NCI-H82 (cell line): Measurements from ENCODE around the gene TMEM51.
"Not testable (repeated sequence)": the region's sequence is repeated elsewhere in the genome, so short reads cannot be mapped to it uniquely, and the experiment has no call there.

Source experiments
- DNase-seq: peaks from one replicate; lab custom pipeline; 2025; lab: John Stamatoyannopoulos, UW

The TMEM51 gene

GRCh38 chr1:15154480-15155036, 1.0 kb downstream of the TMEM51 start:
- peak; percentile 70 for DNase-seq

- no peak for DNase-seq
These were observed 1.6 kb downstream of the TMEM51 start for GRCh38 chr1:15155191-15155590.

GRCh38 chr1:15155888-15156741, 2.6 kb downstream of the TMEM51 start:
- DNase-seq = peak; percentile 94

- DNase-seq = peak; percentile 63
These were observed 3.3 kb downstream of the TMEM51 start for GRCh38 chr1:15156807-15157380.

GRCh38 chr1:15157524-15158399, 4.2 kb downstream of the TMEM51 start:
- no peak for DNase-seq

- no peak for DNase-seq
These were observed 5.1 kb downstream of the TMEM51 start for GRCh38 chr1:15158506-15159165.

GRCh38 chr1:15159166-15159555, 5.6 kb downstream of the TMEM51 start:
- DNase-seq = no peak

GRCh38 chr1:15160626-15161025, 7.1 kb downstream of the TMEM51 start:
- DNase-seq = peak; percentile 77

- DNase-seq = no peak
These were observed 13.8 kb downstream of the TMEM51 start for GRCh38 chr1:15167386-15167785.

- no peak for DNase-seq
These were observed 14.9 kb downstream of the TMEM51 start for GRCh38 chr1:15168479-15168878.

- DNase-seq = no peak
These were observed 16.5 kb downstream of the TMEM51 start for GRCh38 chr1:15170071-15170470.

GRCh38 chr1:15171271-15171908, 17.8 kb downstream of the TMEM51 start:
- DNase-seq = peak; percentile 43

GRCh38 chr1:15172405-15173259, 19.1 kb downstream of the TMEM51 start:
- peak; percentile 19 for DNase-seq

GRCh38 chr1:15173863-15174614, 20.5 kb downstream of the TMEM51 start:
- DNase-seq = peak; percentile 86

- peak; percentile 95 for DNase-seq
These were observed 21.1 kb downstream of the TMEM51 start for GRCh38 chr1:15174615-15174983.

- DNase-seq = not testable (repeated sequence)
These were observed 22.0 kb downstream of the TMEM51 start for GRCh38 chr1:15175324-15176094.

- no peak for DNase-seq
These were observed 22.6 kb downstream of the TMEM51 start for GRCh38 chr1:15176120-15176519.

GRCh38 chr1:15176898-15177665, 23.5 kb downstream of the TMEM51 start:
- DNase-seq = no peak
